ENCODE data around the gene KRTAP4-9.
"Not testable (repeated sequence)": the region's sequence is repeated elsewhere in the genome, so short reads cannot be mapped to it uniquely, and the experiment has no call there.

The KRTAP4-9 gene

GRCh38 chr17:41133880-41134735, 28.9 kb downstream of the KRTAP4-9 start:
- FAIRE-seq: no peak

GRCh38 chr17:41139865-41140264, 34.7 kb downstream of the KRTAP4-9 start:
- FAIRE-seq: not testable (repeated sequence)

DNA sequence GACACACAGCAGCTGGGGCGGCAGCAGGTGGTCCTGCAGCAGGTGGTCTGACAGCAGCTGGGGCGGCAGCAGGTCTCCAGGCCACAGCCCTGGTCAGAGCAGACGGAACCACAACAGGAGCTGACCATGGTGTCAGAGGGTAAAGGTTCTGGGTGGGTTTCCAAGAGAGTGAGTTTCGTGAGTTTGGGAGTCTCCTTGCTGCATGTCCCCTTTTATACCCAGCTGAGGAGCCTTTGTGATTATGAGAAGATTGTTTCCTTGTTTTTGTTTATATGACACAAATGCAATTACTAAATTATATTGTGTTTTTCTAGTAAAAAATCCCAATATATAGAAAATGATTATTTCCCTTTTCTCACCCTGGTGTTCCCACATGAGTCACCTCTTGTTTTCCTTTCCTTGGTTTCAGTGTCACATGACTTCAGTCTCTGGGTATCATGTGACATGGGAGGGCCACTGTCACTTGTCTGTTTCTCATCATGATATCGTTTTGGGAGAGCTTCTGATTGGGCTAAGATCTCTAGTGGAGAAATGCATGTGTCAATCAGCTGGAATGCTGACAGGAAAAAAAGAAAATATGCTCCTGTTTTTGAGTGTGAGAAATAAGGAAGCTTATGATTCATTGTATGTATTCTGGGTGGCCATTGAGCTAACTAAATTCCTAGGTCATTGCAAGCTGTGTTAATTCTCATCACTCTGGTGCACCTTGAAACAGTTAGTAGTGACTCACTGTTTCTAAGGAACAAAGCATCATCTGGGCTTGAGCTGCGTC, 35.4 kb downstream of the KRTAP4-9 start, which contains the start of gene KRTAP4-6:
TSS of gene KRTAP4-6 (minus strand) at position 185 of the 772 bp plus-strand sequence. CDS start at position 128, 57 bp downstream.
- FAIRE-seq: no peak

GRCh38 chr17:41141361-41141760, 36.2 kb downstream of the KRTAP4-9 start:
- FAIRE-seq: no peak

- no peak for FAIRE-seq
Measured at GRCh38 chr17:41144846-41145245, 39.7 kb downstream of the KRTAP4-9 start.

GRCh38 chr17:41145261-41145660, 40.1 kb downstream of the KRTAP4-9 start:
- no peak for FAIRE-seq

DNA sequence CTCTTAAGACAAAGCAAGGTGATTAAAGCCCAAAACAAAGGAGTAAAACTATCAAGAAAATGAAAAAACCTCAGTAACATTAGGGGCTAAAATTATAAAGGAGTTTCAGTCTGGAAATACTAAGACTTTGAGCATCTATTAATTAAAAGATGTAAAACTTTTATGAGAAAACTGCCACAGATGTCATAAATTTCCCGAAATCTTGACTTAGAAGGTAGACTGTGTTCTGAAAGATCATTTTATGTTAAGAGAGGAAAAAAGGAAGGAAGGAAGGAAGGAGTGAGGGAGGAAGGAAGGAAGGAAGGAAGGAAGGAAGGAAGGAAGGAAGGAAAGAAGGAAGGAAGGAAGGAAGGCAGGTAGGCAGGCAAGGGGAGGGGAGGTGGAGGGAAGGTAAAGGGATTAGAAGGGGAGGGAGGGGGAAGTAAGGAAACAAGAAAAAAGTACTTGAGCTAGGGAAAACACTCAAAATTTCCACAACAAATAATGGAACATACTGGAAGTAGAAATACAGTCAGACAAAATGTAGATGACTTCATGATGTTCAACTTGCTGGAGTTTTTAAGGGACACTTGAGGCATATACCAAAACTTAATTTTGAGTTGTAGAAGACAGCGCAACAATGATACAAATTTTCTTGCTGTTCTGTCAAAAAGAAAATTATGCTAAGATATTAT, 42.5 kb downstream of the KRTAP4-9 start:
- no peak for FAIRE-seq

DNA sequence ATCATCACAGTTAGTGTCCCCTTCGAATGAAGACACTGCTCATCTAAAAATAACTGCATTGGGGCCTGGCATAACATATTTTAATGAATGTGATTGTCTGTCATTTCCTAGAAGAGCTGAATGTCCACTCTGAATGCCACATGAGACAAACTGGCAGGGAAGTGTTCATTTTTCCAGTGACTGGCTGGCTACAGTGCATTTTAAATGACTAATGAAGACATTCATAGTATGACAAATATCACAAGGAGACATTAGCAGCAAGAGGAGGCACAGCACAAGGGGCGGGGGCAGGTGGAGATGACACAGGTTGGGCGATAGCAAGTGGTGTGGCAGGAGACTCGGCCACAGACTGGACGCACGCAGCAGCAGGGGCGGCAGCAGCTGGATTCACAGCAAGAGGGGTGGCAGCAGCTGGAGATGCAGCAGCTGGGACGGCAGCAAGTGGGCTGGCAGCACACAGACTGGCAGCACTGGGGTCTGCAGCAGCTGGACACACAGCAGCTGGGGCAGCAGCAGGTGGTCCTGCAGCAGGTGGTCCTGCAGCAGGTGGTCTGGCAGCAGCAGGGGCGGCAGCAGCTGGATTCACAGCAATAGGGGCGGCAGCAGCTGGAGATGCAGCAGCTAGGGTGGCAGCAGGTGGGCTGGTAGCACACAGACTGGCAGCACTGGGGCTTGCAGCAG, 43.9 kb downstream of the KRTAP4-9 start:
- FAIRE-seq: not testable (repeated sequence)

- FAIRE-seq: no peak
Measured at GRCh38 chr17:41149652-41149985, 44.4 kb downstream of the KRTAP4-9 start, which contains the start of gene KRTAP4-5. Gene KRTAP4-5 (minus strand): TSS chr17:41149825. CDS start chr17:41149767, 58 bp downstream.

GRCh38 chr17:41150026-41150425, 44.8 kb downstream of the KRTAP4-9 start:
- FAIRE-seq: no peak

DNA sequence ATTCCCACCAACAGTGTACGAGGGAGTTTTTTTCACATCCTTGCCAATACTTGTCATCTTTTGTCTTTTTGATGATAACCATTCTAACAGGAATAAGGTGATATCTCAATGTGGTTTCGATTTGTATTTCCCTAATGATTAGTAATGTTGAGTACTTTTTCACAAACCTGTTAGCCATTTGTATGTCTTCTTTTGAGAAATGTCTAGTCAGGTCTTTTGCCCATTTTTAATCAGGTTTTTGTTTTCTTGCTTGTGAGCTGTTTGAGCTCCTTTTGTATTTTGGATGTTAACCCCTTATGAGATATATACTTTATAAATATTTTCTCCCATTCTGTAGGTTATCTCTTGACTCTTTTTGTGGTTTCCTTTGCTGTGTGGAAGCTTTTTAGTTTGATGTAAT, 46.3 kb downstream of the KRTAP4-9 start:
- FAIRE-seq: no peak

GRCh38 chr17:41153856-41154255, 48.7 kb downstream of the KRTAP4-9 start:
- no peak for FAIRE-seq
